GM18951 (cell line): ENCODE data around the gene TTLL5.

Experiments
- POLR2A ChIP-seq: IDR thresholded peaks from 4 replicates; pipeline ENCODE4 v1.6.1; 2011; ENCODE audit warnings: mild to moderate bottlenecking; ENCODE audit not compliant: insufficient read length, insufficient read depth; ENCODE audit errors: extremely low read depth
- in situ Hi-C: fragments of 300-500 bp; cut with MboI; formaldehyde crosslinking; loops from one replicate; pipeline ENCODE4 v1.12.0; 2022; ENCODE audit warnings: low sequenced_read_pairs, mixed read lengths, inconsistent platforms; ENCODE audit not compliant: unreplicated experiment

Gene TTLL5

GRCh38 chr14:75715926-75716780 is 55.1 kb downstream of the TTLL5 start:
- in situ Hi-C loops, result loop anchor here (10.0 to 25.0 kb wide), 2 partner anchors 269 to 646 kb away; partner anchors contain the start of genes IFT43 and TGFB3
- no peak for TF ChIP-seq POLR2A

DNA sequence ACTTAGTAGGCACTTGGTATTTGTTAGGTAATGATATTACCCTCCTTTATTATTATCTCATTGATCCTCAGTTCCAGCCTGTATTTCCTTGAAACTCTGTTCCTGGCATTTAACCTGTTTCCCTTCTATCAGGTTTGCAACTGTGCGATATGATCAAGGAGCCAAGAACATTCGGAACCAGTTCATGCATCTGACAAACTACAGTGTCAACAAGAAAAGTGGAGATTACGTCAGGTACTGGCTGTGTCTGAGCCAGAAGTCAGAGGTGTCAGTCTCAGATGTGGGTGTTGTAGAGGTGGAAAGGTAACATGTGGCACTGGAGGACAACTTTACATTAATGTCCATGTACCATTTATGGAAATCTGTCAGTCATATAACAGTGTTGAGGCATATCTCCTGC is 56.7 kb downstream of the TTLL5 start:
- in situ Hi-C loops, result loop anchor here (10.0 to 25.0 kb wide), 2 partner anchors 267 to 645 kb away; partner anchors contain the start of genes IFT43 and TGFB3
- TF ChIP-seq POLR2A, result no peak

GRCh38 chr14:75718199-75718598 is 57.2 kb downstream of the TTLL5 start:
- in situ Hi-C loops, result loop anchor here (10.0 to 25.0 kb wide), 2 partner anchors 267 to 644 kb away; partner anchors contain the start of genes IFT43 and TGFB3
- TF ChIP-seq POLR2A, result no peak

- in situ Hi-C loops, result loop anchor here (25.0 kb wide), 1 partner anchor 642 kb away; no protein-coding TSS in a partner anchor
- TF ChIP-seq POLR2A, result no peak
These were observed 59.1 kb downstream of the TTLL5 start for GRCh38 chr14:75720116-75720515.

DNA sequence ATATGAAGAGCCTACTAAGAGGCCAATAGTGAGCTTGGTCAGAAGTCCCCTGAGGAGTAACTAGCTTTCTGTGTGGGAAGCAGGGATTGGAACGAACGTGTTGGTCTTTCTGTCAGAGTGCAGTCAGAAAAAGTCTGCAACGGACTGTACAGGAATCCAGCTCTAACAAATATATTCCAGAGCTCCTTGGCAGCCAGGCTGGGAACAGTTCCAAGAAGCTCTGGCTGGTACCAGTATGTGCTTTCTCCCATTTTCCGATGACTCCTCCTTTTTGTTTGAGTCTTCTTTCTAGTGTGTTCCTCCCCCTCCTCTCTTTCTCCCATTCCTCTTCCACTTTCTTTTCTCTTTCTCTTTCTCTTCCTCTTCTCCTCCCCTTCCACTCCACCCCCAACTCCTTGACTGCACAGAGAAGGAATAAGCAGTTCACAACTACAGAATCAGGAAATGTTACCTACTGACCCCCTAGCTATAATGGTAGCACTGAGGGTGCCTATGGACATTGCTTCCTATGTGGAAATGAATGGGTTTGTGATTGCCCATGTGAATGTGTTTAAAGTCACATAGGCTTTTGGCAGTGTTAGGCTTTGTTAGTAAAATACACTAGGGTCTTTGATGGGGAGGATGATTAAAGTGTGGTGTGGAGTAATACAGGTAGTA is 59.9 kb downstream of the TTLL5 start:
- in situ Hi-C loops, result loop anchor here (25.0 kb wide), 1 partner anchor 641 kb away; no protein-coding TSS in a partner anchor
- no peak for TF ChIP-seq POLR2A

DNA sequence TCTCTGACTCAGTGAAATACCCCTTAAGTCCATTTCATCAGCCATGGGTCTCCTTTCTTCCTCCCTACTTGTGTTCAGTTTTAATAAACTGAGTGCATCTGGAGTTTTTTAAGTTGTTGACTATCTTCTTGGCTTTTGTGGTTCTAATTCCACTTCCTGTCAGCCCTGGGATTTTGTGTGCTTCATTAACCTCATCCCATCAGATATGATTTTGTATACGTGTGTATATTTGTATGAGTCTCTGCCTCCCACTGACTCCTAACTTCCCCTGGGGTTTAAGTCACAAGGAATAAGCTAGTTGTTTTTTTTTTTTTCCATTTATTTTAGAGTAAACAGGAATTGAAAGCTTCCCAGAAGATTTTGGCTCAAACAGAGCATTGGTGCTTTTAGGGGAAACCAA is 62.7 kb downstream of the TTLL5 start:
- TF ChIP-seq POLR2A, result no peak
- in situ Hi-C loops, result loop anchor here (25.0 kb wide), 1 partner anchor 639 kb away; no protein-coding TSS in a partner anchor

GRCh38 chr14:75724414-75725204 is 63.6 kb downstream of the TTLL5 start:
- TF ChIP-seq POLR2A, result no peak
- in situ Hi-C loops, result loop anchor here (25.0 kb wide), 1 partner anchor 638 kb away; no protein-coding TSS in a partner anchor

DNA sequence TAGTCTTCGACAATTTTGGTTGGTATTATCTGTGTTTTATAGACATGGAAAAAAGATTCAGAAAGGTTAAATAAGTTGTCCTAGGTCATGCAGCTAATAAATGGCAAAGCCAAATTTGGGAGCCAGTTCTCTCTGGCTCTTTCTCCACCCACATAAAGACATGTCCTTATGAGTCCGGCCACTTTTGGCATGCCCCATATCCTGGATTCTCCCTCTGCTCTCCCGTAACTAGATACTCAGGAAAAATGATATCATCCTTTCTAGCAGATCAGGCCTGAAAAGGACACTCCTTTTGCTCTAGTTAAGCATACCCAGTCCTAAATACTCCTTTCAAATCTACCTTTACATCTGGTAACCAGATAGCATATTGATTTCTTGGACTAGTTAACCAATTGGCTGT is 64.4 kb downstream of the TTLL5 start:
- in situ Hi-C loops, result no loop called here
- TF ChIP-seq POLR2A, result no peak

GRCh38 chr14:75726321-75726720 is 65.3 kb downstream of the TTLL5 start:
- in situ Hi-C loops, result no loop called here
- TF ChIP-seq POLR2A, result no peak

DNA sequence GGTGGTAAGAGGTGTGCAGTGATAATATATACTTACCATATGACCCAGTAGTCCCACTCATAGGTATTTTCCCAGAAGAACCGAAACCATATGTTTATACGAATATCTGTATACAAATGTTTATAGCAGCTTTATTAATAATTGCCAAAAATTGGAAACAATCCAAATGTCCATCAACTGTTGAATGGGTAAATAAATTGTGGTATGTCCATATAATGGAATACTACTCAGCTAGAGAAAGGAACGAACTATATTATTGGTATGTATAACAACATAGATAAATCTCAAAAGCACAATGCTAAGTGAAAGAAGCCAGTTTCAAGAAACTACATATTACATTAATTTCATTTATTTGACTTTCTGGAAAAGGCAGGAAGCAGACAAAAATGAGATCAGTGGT is 66.1 kb downstream of the TTLL5 start:
- in situ Hi-C loops, result no loop called here
- no peak for TF ChIP-seq POLR2A

DNA sequence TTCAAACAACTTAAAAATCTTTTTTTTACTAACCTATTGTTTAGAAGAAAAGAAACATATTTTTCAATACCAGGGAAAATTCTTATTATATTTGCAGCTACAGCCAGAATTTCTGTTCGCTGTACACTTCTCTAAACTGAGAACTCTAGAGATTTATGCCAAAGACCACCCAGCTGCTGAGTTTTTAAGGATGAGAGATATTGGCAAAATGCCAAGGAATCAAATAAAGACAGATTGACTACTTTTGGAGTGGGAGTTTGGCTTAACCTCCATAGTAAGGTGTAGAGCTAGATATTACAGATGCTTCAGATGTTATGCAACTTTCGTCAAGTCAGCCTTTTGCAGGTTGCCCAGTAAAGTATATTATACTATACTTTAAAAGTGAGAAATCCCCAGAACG is 71.8 kb downstream of the TTLL5 start:
- TF ChIP-seq POLR2A, result no peak
- in situ Hi-C loops, result no loop called here

DNA sequence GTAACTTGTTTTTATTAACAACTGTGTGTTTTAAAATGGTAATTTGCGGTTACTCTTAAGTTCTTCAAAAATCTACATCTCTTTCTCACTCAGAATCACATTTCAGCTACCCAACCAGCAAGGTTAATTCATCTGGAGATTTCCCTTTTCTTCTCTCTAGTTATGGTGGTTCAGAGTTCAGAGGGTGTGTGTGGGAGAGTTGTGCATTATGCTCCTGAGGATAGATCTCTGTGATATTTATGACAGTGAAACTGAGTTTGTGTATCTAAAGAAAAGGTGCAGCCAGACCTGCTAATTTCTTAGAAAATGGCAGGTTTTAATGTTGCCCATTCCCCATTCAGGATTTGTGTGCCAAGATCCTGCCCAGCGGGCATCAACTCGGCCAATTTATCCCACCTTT is 73.8 kb downstream of the TTLL5 start:
- TF ChIP-seq POLR2A, result no peak
- in situ Hi-C loops, result no loop called here
